Mesothelial cell of epicardium (in vitro differentiated cells): ENCODE measurements around the gene TANC1. TPM values are rescaled to one million over a fixed set of nuclear protein-coding genes. Genes with fewer than 3 reads are reported as not detected.

Experiments
- DNase-seq, 2 experiments: peaks; one replicate each; pipeline ENCODE4 v3.0.0; 2021; ENCODE audit warnings: low spot score in 2 of 2; ENCODE audit not compliant: unreplicated experiment in 2 of 2
- H3K27ac Mint-ChIP-seq: 2 replicates; pipeline ENCODE4 v1.8.0; 2021; ENCODE audit warnings: mixed read lengths
- H3K27me3 Mint-ChIP-seq: 2 replicates; pipeline ENCODE4 v1.8.0; 2021; ENCODE audit warnings: low read depth, mixed read lengths
- H3K36me3 Mint-ChIP-seq: 2 replicates; pipeline ENCODE4 v1.8.0; 2021; ENCODE audit warnings: mixed read lengths
- H3K4me1 Mint-ChIP-seq: 2 replicates; pipeline ENCODE4 v1.8.0; 2021; ENCODE audit warnings: mixed read lengths
- H3K4me3 Mint-ChIP-seq: 2 replicates; pipeline ENCODE4 v1.8.0; 2021; ENCODE audit warnings: mild to moderate bottlenecking, moderate library complexity, mixed read lengths
- H3K9me3 Mint-ChIP-seq: 2 replicates; pipeline ENCODE4 v1.8.0; 2021; ENCODE audit warnings: mixed read lengths
- total RNA-seq: library from RNA; stranded (reverse); gene quantifications from 3 replicates; pipeline ENCODE4 v1.2.1, GENCODE V29; 2021
- TF ChIP-seq, protein P1 (sequence below): fragments of 200-600 bp; sonication (generic); IDR thresholded peaks from one replicate; pipeline ENCODE4 v1.5.0; 2021; ENCODE audit warnings: antibody characterized with exemption; ENCODE audit not compliant: unreplicated experiment

Gene TANC1
- total RNA-seq, 1 donor from 2014 or later: 138 TPM

DNA sequence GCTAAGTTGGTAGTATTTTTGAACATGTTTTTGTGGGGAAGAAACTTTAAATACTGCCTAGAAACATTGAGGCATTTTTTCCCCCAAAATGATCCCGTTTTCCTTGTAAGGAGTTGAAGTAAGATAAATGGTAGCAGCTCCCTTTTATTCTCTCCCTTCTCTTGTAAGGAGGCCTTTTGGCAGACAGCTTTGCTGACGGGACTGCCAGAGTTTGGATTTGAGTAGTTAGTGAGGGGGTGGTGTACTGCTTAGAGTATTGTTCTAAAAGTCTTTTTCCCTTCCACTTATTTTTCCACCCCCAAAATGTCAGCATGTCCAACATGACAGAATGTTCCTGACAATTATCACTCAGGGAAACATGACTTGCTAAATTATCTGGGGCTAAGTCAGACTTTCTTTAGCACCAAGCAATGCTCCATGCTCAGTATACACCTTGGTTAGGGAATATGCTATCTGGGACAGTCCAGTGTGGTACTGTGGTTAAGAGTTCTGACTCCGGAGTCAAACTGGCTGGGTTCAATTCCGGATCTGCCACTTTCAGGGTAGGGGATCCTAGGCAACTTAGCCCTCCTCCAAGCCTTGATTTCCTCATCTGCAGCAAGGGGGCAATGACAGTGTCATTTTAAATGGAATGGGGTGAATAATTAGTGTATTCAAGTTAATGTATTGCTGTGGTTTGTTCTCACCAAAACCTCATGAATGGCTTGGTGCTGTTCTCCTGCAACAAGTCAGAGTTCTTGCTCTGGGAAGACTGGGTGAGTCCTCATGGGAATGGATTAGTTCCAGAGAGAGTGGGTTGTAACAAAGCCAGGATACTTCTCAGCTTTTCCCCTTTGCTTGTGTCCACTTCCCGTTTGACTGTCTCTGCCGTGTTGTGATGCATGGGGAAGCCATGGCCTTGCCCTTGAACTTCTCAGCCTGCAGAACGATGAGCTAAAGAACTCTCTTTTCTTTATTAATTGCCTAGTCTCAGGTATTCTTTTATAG is 116.2 kb downstream of the TANC1 start:
- H3K9me3 Mint-ChIP-seq: no peaks in the 10 kb centered on the region
- H3K36me3 Mint-ChIP-seq: peaks cover 5% of the 10 kb centered on the region
- no peak for DNase-seq
- H3K27me3 Mint-ChIP-seq: no peaks in the 10 kb centered on the region
- H3K27ac Mint-ChIP-seq: peak overlapping the region; percentile 97
- TF ChIP-seq, protein P1, sequence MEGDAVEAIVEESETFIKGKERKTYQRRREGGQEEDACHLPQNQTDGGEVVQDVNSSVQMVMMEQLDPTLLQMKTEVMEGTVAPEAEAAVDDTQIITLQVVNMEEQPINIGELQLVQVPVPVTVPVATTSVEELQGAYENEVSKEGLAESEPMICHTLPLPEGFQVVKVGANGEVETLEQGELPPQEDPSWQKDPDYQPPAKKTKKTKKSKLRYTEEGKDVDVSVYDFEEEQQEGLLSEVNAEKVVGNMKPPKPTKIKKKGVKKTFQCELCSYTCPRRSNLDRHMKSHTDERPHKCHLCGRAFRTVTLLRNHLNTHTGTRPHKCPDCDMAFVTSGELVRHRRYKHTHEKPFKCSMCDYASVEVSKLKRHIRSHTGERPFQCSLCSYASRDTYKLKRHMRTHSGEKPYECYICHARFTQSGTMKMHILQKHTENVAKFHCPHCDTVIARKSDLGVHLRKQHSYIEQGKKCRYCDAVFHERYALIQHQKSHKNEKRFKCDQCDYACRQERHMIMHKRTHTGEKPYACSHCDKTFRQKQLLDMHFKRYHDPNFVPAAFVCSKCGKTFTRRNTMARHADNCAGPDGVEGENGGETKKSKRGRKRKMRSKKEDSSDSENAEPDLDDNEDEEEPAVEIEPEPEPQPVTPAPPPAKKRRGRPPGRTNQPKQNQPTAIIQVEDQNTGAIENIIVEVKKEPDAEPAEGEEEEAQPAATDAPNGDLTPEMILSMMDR: no peak
- peaks cover 64% of the 10 kb centered on the region for H3K4me1 Mint-ChIP-seq
- H3K4me3 Mint-ChIP-seq: no peak overlapping the region

DNA sequence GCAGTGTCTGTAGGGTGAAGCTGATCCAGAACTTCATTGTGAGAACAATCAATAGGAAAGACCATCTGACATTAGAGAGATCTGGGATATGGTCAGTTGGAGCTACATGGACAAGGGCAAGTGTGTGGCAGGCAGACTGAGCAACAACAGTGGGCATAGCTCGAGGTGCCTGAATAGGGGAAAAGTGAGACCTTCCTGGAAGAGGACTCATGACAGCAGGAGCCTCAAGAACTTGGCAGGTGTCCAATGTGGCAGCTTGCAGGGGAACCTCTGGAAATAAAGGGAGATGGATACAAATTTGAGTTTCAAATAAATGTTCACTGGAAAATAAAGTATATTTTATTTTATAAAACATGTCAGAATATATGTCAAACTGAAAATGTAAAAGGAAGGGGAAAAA is 117.9 kb downstream of the TANC1 start:
- Mint-ChIP-seq H3K27me3 (no peaks in the 10 kb centered on the region), H3K36me3 (peaks cover 4% of the 10 kb centered on the region), H3K9me3 (no peaks in the 10 kb centered on the region), H3K4me1 (peaks cover 72% of the 10 kb centered on the region), H3K27ac (peak overlapping the region; percentile 97), H3K4me3 (no peak overlapping the region)
- no peak for DNase-seq
- TF ChIP-seq, protein P1: no peak

DNA sequence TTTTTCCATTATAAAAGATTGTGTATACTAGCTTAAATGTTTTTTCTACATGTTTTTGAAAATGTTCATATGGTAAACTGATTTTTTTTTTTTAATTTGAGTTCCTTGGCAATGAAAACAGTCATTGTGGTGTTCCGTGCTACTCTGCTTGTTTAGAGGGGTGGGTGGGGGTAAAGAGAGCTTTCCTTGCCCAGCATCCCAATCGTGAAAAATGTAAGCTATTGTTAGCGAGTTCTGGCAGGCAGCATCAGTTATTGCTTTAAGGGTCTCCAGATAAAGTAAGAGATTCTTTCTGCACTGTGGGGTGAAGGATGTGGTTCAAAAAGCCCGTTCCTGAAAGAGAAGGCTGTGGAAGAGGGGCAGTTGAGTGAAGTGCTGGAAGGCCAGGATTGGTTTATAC is 118.4 kb downstream of the TANC1 start:
- Mint-ChIP-seq H3K36me3 (peaks cover 3% of the 10 kb centered on the region), H3K4me1 (peaks cover 76% of the 10 kb centered on the region), H3K4me3 (no peak overlapping the region), H3K27me3 (no peaks in the 10 kb centered on the region), H3K9me3 (no peaks in the 10 kb centered on the region), H3K27ac (peak overlapping the region; percentile 87)
- TF ChIP-seq, protein P1: no peak
- DNase-seq: no peak

DNA sequence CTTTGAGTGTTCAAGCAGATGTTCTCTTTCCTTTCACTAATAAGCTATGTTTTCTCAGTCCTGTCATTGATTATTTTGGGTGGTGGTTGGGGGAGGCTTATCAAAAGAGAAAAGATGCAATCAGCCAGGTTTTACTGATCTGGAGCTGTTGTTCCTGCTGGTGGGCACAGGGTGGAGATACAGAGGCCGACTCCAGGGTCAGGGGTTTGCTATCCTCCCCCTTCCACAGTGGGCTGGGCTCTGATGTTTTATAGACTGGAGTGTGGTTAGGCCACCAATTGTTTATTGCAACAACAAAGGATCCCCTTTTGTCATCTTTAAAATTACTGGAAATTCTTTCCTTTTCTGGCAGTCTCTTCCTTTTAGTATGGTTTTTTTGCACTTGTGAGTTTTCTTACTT is 120.5 kb downstream of the TANC1 start:
- peaks cover 88% of the 10 kb centered on the region for H3K4me1 Mint-ChIP-seq
- TF ChIP-seq, protein P1: no peak
- H3K27me3 Mint-ChIP-seq: no peaks in the 10 kb centered on the region
- H3K9me3 Mint-ChIP-seq: no peaks in the 10 kb centered on the region
- peak overlapping the region; percentile 58 for H3K27ac Mint-ChIP-seq
- peaks cover 3% of the 10 kb centered on the region for H3K36me3 Mint-ChIP-seq
- no peak for DNase-seq
- no peak overlapping the region for H3K4me3 Mint-ChIP-seq

DNA sequence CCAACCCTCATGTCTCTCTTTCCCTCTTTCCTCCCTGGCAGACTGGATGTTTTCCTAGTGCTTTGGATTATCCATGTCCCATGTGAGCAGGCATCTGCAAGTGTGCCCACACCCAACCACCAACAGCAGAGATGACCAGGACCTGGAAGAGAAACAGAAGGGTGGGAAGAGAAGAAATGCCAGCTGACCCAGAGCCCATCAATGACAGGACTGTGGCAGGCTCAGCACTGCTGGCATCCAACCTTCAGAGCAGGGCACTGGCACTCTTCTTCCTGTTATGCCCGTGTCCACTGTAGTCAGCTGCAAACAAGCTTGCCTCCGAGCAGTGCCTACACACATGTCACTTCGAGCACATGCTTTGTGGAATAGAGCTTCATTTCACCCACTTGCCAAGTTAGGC is 121.1 kb downstream of the TANC1 start:
- no peaks in the 10 kb centered on the region for H3K27me3 Mint-ChIP-seq
- TF ChIP-seq, protein P1: no peak
- H3K4me1 Mint-ChIP-seq: peaks cover 88% of the 10 kb centered on the region
- peak overlapping the region; percentile 91 for H3K27ac Mint-ChIP-seq
- DNase-seq: no peak
- H3K9me3 Mint-ChIP-seq: no peaks in the 10 kb centered on the region
- H3K4me3 Mint-ChIP-seq: no peak overlapping the region
- H3K36me3 Mint-ChIP-seq: peaks cover 3% of the 10 kb centered on the region
